HL-60/S4 treated with phorbol 12-myristate 13-acetate at 8.2 ng/mL for 4 days and 3 days (cell line): Measurements from ENCODE around the gene SLC6A1.
"Not testable (repeated sequence)": the region's sequence is repeated elsewhere in the genome, so short reads cannot be mapped to it uniquely, and the experiment has no call there.

Experiments
- in situ Hi-C: fragments of 300-500 bp; cut with MboI; formaldehyde crosslinking; loops from 2 replicates; pipeline ENCODE4 v1.15.0; 2022; ENCODE audit warnings: low sequenced_read_pairs

Gene SLC6A1

DNA sequence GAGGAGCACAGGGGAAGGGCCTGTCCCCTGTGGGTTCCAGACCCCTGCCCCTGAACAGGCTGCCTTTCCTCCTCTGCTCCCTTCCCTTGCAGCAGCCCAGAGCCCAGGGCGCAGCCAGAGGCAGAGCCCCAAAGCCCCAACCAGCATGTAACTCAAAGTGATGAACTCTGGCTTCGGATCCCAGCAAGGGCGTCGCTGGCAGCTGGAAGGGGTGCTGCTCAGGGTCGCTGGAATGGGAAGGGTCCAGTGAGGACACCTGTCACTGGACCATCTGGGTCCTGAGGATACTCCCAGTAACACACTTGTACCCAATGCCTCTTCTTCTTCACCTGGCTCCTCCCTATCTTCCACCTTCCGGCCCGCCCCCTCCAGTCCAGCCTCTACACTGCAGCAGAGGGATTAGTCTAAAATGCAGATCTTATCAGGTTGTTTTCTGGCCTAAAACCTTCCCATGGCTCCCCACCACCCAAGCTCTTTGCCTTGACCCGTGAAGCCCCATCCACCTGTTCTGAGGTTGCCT is 64.0 kb downstream of the SLC6A1 start:
- in situ Hi-C loops: loop anchor here (10.0 to 25.0 kb wide), 2 partner anchors 302 to 606 kb away; no protein-coding TSS in a partner anchor

DNA sequence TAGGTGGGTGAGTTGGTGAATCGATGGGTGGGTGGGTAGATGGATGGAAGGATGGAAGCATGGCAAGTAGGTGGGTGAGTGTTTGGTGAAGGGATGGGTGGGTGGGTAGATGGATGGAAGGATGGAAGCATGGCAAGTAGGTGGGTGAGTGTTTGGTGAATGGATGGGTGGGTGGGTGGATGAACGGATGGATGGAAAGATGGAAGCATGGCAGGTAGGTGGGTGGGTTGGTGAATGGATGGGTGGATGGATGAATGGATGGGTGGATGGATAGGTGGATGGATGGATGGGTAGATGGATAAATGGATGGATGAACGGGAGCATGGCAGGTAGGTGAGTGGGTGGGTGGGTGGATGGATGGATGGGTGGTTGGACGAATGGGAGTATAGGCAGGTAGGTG is 65.1 kb downstream of the SLC6A1 start:
- in situ Hi-C loops: loop anchor here (10.0 to 25.0 kb wide), 2 partner anchors 303 to 605 kb away; no protein-coding TSS in a partner anchor

GRCh38 chr3:11059090-11059798 is 66.7 kb downstream of the SLC6A1 start:
- in situ Hi-C loops: loop anchor here (10.0 to 25.0 kb wide), 2 partner anchors 304 to 603 kb away; no protein-coding TSS in a partner anchor

- in situ Hi-C loops: loop anchor here (10.0 to 25.0 kb wide), 2 partner anchors 305 to 603 kb away; no protein-coding TSS in a partner anchor
Measured at GRCh38 chr3:11059799-11060115, 67.2 kb downstream of the SLC6A1 start.

DNA sequence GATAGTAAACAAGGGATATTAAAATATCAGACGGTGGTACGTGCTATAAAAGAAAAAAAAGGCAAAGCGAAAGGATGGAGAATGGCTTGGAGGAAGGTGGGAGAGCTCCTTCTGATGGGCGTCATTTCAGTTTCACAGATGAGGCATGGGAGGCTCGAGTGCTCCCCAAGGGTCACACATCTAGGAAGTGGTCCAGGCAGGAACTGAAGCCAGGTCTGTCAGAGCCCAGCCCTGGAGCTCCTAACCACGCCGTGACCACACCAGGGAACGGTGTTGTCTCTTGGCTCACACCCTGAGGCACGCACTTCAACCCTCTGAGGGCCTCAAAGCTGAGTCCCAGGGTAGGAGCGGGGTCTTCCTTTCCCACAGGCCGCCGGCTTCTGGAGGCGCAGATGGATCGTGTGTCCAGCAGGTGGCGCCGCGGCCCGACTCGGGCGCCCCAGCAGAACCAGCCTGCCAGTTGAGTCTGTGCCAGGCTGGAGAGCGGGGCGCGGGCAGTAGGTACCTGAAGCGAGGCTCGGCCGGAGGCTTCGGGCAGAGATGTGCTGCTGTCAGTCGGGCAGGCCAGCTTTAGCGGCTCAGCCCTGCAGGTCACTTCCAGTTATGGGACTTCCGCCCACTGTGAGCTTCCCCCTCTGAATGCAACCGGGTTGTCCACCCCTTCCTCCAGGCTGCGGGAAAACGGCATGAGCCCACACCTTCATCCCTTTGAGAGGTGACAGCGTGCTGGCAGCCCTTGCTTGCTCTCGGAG is 68.1 kb downstream of the SLC6A1 start:
- in situ Hi-C loops: loop anchor here (25.0 kb wide), 1 partner anchor 602 kb away; no protein-coding TSS in a partner anchor

DNA sequence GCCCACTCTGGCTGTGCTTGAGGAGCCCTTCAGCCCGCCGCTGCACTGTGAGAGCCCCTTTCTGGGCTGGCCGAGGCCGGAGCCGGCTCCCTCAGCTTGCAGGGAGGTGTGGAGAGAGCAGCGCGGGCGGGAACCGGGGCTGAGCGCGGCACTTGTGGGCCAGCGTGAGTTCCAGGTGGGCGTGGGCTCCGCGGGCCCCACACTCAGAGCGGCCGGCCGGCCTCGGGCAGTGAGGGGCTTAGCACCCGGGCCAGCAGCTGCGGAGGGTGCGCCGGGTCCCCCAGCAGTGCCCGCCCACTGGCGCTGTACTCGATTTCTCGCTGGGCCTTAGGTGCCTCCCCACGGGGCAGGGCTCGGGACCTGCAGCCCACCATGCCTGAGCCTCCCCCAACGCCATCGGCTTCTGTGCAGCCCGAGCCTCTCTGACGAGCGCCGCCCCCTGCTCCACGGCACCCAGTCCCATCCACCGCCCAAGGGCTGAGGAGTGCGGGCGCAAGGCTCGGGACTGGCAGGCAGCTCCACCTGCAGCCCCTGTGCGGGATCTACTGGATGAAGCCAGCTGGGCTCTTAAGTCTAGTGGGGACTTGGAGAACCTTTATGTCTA is 68.8 kb downstream of the SLC6A1 start:
- in situ Hi-C loops: loop anchor here (25.0 kb wide), 1 partner anchor 601 kb away; no protein-coding TSS in a partner anchor

- in situ Hi-C loops: loop anchor here (25.0 kb wide), 1 partner anchor 600 kb away; no protein-coding TSS in a partner anchor
Measured at GRCh38 chr3:11062704-11063103, 70.2 kb downstream of the SLC6A1 start.

- in situ Hi-C loops: loop anchor here (25.0 kb wide), 1 partner anchor 591 kb away; no protein-coding TSS in a partner anchor
Measured at GRCh38 chr3:11071096-11071755, 78.7 kb downstream of the SLC6A1 start.

- in situ Hi-C loops: loop anchor here (25.0 kb wide), 1 partner anchor 590 kb away; no protein-coding TSS in a partner anchor
Measured at GRCh38 chr3:11072631-11073030, 80.1 kb downstream of the SLC6A1 start.

DNA sequence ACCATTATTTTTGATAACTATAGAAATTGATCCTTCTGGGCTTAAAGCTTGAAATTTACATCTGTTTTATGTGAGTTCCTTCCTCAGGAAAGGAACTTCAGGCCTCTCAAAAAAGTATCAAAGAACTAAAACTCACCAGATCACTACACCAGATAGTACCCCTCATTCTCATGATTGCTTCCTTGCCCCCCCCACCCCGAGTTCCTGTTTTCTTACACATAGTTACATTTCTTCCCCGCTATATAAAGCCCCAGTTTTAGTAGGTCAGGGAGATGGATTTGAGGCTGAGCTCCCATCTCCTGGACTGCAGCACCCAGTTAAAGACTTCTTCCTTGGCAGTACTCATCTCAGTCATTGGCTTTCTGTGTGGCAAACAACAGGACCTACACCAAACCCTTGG is 81.5 kb downstream of the SLC6A1 start:
- in situ Hi-C loops: loop anchor here (25.0 kb wide), 1 partner anchor 588 kb away; no protein-coding TSS in a partner anchor

DNA sequence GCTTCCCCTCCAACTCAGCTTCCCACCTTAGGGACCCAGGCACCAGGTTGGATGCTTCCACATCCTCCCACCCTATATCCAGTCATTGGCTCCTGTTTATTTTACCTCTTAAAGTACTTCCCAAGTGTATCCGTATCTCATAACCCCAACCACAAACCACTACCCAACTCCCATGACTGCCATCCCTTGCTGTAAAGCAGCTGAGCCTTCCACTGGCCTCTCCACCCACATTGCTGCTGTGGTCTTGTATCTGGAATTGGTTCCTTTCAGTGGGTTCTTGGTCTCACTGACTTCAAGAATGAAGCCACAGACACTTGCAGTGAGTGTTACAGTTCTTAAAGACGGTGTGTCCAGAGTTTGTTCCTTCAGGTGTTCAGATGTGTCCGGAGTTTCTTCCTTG is 81.9 kb downstream of the SLC6A1 start:
- in situ Hi-C loops: loop anchor here (25.0 kb wide), 1 partner anchor 588 kb away; no protein-coding TSS in a partner anchor

GRCh38 chr3:11075122-11075521 is 82.6 kb downstream of the SLC6A1 start:
- in situ Hi-C loops: not testable (repeated sequence)

- in situ Hi-C loops: no loop called here
Measured at GRCh38 chr3:11076711-11077110, 84.2 kb downstream of the SLC6A1 start.

GRCh38 chr3:11077466-11077865 is 84.9 kb downstream of the SLC6A1 start:
- in situ Hi-C loops: no loop called here

- in situ Hi-C loops: no loop called here
Measured at GRCh38 chr3:11078826-11079515, 86.4 kb downstream of the SLC6A1 start.

DNA sequence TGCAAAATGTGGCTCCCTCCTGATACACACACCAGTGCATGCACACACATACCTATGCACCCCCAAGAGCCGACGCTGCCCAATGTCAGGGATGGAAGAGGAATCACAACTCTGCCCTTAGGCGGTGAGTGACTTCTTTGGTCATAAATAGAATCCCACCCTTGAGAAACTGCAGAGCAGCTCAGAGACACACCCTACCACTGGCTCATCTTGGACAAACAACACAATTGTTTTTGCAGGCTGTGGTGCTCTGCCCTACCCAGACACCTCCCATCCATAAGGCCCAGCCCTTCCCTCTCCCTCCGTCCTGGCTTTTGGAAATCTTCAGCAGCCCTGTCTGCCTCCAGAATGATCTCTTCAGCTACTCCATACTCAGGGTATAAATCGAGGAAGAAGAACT is 87.9 kb downstream of the SLC6A1 start:
- in situ Hi-C loops: no loop called here

DNA sequence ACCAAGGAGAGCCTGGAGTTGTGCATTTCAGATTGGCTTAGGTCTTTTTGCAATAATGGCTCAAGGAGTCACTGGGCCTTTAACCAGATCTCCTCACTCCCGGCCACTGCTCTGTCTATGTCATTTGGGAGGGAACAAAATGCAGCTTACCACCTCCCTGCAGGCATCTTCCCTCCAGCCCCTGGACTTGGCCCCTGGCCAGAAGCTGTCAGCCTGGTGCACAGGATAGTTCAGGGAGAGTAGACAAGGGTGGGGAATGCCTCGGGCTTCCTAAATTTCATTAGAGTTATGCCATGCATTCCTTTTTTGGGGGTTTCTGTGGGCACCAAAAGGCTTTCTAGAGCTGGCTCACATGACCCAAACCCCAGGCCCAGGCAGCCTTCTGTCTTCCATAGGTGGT is 91.5 kb downstream of the SLC6A1 start:
- in situ Hi-C loops: no loop called here

GRCh38 chr3:11084677-11085076 is 92.1 kb downstream of the SLC6A1 start:
- in situ Hi-C loops: no loop called here

GRCh38 chr3:11085093-11085840 is 92.7 kb downstream of the SLC6A1 start:
- in situ Hi-C loops: no loop called here
